OCI-LY3 (cell line): ENCODE data around the gene ZNF112.
"Not testable (repeated sequence)": the region's sequence is repeated elsewhere in the genome, so short reads cannot be mapped to it uniquely, and the experiment has no call there.

Experiments
- H2AFZ ChIP-seq: fragments of 200-600, 300-600 bp; shearing (Covaris generic); 2 replicates; pipeline ENCODE4 v1.6.0; 2014; ENCODE audit warnings: antibody characterized with exemption, low read depth, low read length
- H3K27ac ChIP-seq: fragments of 200-600, 300-600 bp; sonication (generic); 2 replicates; pipeline ENCODE4 v1.5.1; 2014; ENCODE audit warnings: mild to moderate bottlenecking, low read length, moderate library complexity, mixed read lengths
- H3K27me3 ChIP-seq: fragments of 200-600, 300-600 bp; sonication (generic); 2 replicates; pipeline ENCODE4 v1.6.1; 2014; ENCODE audit warnings: low read depth, low read length, mixed read lengths
- H3K36me3 ChIP-seq: fragments of 200-600, 300-600 bp; sonication (generic); replicated peaks from 2 replicates; pipeline ENCODE3; 2014; ENCODE audit warnings: low read depth, low read length, mixed read lengths
- H3K4me1 ChIP-seq: fragments of 300-600, 200-600 bp; sonication (generic); 2 replicates; pipeline ENCODE4 v1.6.1; 2014; ENCODE audit warnings: low read length, mixed read lengths
- H3K4me2 ChIP-seq: fragments of 200-600, 300-600 bp; sonication (generic); 2 replicates; pipeline ENCODE4 v1.6.1; 2014; ENCODE audit warnings: low read length, mixed read lengths
- H3K4me3 ChIP-seq: fragments of 300-600, 200-600 bp; sonication (generic); 2 replicates; pipeline ENCODE4 v1.5.1; 2014; ENCODE audit warnings: antibody characterized with exemption, mild to moderate bottlenecking, low read length, moderate library complexity
- H3K79me2 ChIP-seq: fragments of 300-600, 200-600 bp; shearing (Covaris generic); 2 replicates; pipeline ENCODE4 v1.6.1; 2014; ENCODE audit warnings: mild to moderate bottlenecking, low read length, mixed read lengths
- H3K9ac ChIP-seq: fragments of 300-600, 200-600 bp; shearing (Covaris generic); 2 replicates; pipeline ENCODE4 v1.6.0; 2014; ENCODE audit warnings: mild to moderate bottlenecking, low read length, moderate library complexity
- H3K9me3 ChIP-seq: fragments of 200-600, 300-600 bp; shearing (Covaris generic); 2 replicates; pipeline ENCODE4 v1.6.1; 2014; ENCODE audit warnings: low read length, mixed read lengths; ENCODE audit not compliant: insufficient read depth
- H4K20me1 ChIP-seq: fragments of 200-600, 300-600 bp; sonication (generic); 2 replicates; pipeline ENCODE4 v1.6.1; 2016; ENCODE audit warnings: low read length, mixed read lengths; ENCODE audit not compliant: insufficient read depth
- CTCF ChIP-seq: fragments of 200-600, 300-600 bp; sonication (generic); IDR thresholded peaks from 2 replicates; pipeline ENCODE4 v1.5.1; 2014; ENCODE audit warnings: antibody characterized with exemption, low read length, low read depth
- EZH2phosphoT487 ChIP-seq: fragments of 200-600 bp; shearing (Covaris generic); IDR thresholded peaks from 2 replicates; pipeline ENCODE4 v1.6.1; 2018; ENCODE audit warnings: antibody characterized with exemption, mixed run types, low read depth

Gene ZNF112

GRCh38 chr19:44356383-44357111 is at the start of gene ZNF112:
Gene ZNF112 (minus strand): TSS chr19:44356680. CDS start chr19:44340539, 16,141 bp downstream.
- TF ChIP-seq CTCF (no peak), EZH2phosphoT487 (no peak)
- Histone ChIP-seq H3K27me3 (no peaks in the 10 kb centered on the region), H3K4me2 (no peak within 1 kb of the TSS), H3K9ac (no peak within 1 kb of the TSS), H4K20me1 (no peaks in the 10 kb centered on the region), H2AFZ (no peak within 1 kb of the TSS), H3K9me3 (0 out of 2 replicates have a peak, but pooled peaks cover 2% of the 10 kb centered on the region), H3K36me3 (no peaks in the 10 kb centered on the region), H3K4me1 (no peaks in the 10 kb centered on the region), H3K79me2 (no peaks in the 10 kb centered on the region), H3K27ac (no peak within 1 kb of the TSS), H3K4me3 (no peak within 1 kb of the TSS)

GRCh38 chr19:44401139-44402115 is 44.9 kb upstream of the ZNF112 start, which contains the start of gene ZNF285:
Gene ZNF285 (minus strand): TSS chr19:44401608. CDS start chr19:44397213, 4,395 bp downstream.
- H3K9me3 ChIP-seq = no peaks in the 10 kb centered on the region
- no peaks in the 10 kb centered on the region for H3K27me3 ChIP-seq
- no peak within 1 kb of the TSS for H3K27ac ChIP-seq
- no peaks in the 10 kb centered on the region for H3K79me2 ChIP-seq
- H3K36me3 ChIP-seq = no peaks in the 10 kb centered on the region
- no peaks in the 10 kb centered on the region for H4K20me1 ChIP-seq
- no peak within 1 kb of the TSS for H3K9ac ChIP-seq
- H3K4me3 ChIP-seq = no peak within 1 kb of the TSS
- no peak within 1 kb of the TSS for H2AFZ ChIP-seq
- no peak for TF ChIP-seq CTCF
- no peak for TF ChIP-seq EZH2phosphoT487
- H3K4me2 ChIP-seq = no peak within 1 kb of the TSS
- no peaks in the 10 kb centered on the region for H3K4me1 ChIP-seq

GRCh38 chr19:44389268-44389667 is 32.8 kb upstream of the ZNF112 start:
- not testable (repeated sequence) for H3K79me2 ChIP-seq, H3K4me2 ChIP-seq, H3K9ac ChIP-seq, H3K9me3 ChIP-seq, H4K20me1 ChIP-seq, H2AFZ ChIP-seq, H3K4me1 ChIP-seq, H3K27ac ChIP-seq, H3K36me3 ChIP-seq, H3K27me3 ChIP-seq, H3K4me3 ChIP-seq

GRCh38 chr19:44374789-44375188 is 18.3 kb upstream of the ZNF112 start:
- TF ChIP-seq CTCF = no peak
- no peak for TF ChIP-seq EZH2phosphoT487
- H3K79me2 ChIP-seq = no peaks in the 10 kb centered on the region
- H3K4me1 ChIP-seq = no peaks in the 10 kb centered on the region

More at GRCh38 chr19:44374789-44375188, 18.3 kb upstream of the ZNF112 start:
- no peak overlapping the region for H3K27ac ChIP-seq
- H3K4me3 ChIP-seq = no peak overlapping the region
- H3K9ac ChIP-seq = no peak overlapping the region
- no peaks in the 10 kb centered on the region for H3K36me3 ChIP-seq
- H2AFZ ChIP-seq = no peak overlapping the region
- no peaks in the 10 kb centered on the region for H4K20me1 ChIP-seq
- no peaks in the 10 kb centered on the region for H3K27me3 ChIP-seq
- H3K9me3 ChIP-seq = no peaks in the 10 kb centered on the region
- H3K4me2 ChIP-seq = no peak overlapping the region
